Kidney (tissue), 14 donors: Measurements from ENCODE around the gene CDH6. TPM values are rescaled to one million over a fixed set of nuclear protein-coding genes. Genes with fewer than 3 reads are reported as not detected.

Experiments used
- DNase-seq, 5 donors: peaks; one replicate each; pipeline ENCODE4 v3.0.0-alpha.2; 2013 to 2020
- FAIRE-seq: peaks from 2 replicates; lab custom pipeline; 2012; peaks lifted over from hg19 to GRCh38; lab: Jason Lieb, UNC
- H3K27ac ChIP-seq, 2 donors: one replicate each; pipeline ENCODE4 v1.7.0; 2013; ENCODE audit warnings: low read depth in 2 of 2, low read length in 2 of 2, inconsistent platforms in 1 of 2
- H3K27me3 ChIP-seq: one replicate; pipeline ENCODE4 v1.7.1; 2013; ENCODE audit warnings: low read length, inconsistent platforms; ENCODE audit not compliant: control insufficient read depth, insufficient read depth
- H3K36me3 ChIP-seq, 3 donors: one replicate each; pipeline versions ENCODE4 v1.7.0 to v1.7.1; 2013; ENCODE audit warnings: low read length in 3 of 3, control low read depth in 1 of 3, inconsistent platforms in 1 of 3; ENCODE audit not compliant: insufficient read depth in 3 of 3, control insufficient read depth in 2 of 3
- H3K4me1 ChIP-seq, 3 donors: one replicate each; pipeline versions ENCODE4 v1.7.0 to v1.7.1; 2013; ENCODE audit warnings: low read length in 3 of 3, inconsistent platforms in 1 of 3, low read depth in 1 of 3; ENCODE audit not compliant: control insufficient read depth in 2 of 3, insufficient read depth in 2 of 3
- H3K4me3 ChIP-seq, 3 donors: one replicate each; pipeline versions ENCODE4 v1.7.0 to v1.8.1; 2013; ENCODE audit warnings: low read length in 3 of 3, control low read depth in 1 of 3, inconsistent platforms in 1 of 3
- H3K9ac ChIP-seq, 3 donors: one replicate each; pipeline versions ENCODE4 v1.7.0 to v1.7.1; 2013; ENCODE audit warnings: low read length in 3 of 3, control low read depth in 1 of 3, inconsistent platforms in 1 of 3
- H3K9me3 ChIP-seq, 3 donors: one replicate each; pipeline versions ENCODE4 v1.7.0 to v1.7.1; 2013; ENCODE audit warnings: low read length in 3 of 3, control low read depth in 1 of 3, inconsistent platforms in 1 of 3; ENCODE audit not compliant: control insufficient read depth in 2 of 3, insufficient read depth in 1 of 3
- CTCF ChIP-seq: IDR thresholded peaks from 3 replicates; pipeline ENCODE4 v1.5.1; 2012; ENCODE audit warnings: mild to moderate bottlenecking, moderate library complexity, borderline replicate concordance; ENCODE audit not compliant: insufficient read depth; ENCODE audit errors: extremely low read depth
- intact Hi-C: fragments of 100-400 bp; cut with DNase I; formaldehyde crosslinking; loops from one replicate; pipeline ENCODE4 v1.11.1; 2022
- polyA plus RNA-seq: library from polyadenylated mRNA; stranded (reverse); fragments of 350-450 nt; fragmentation: Illumina TruSeq; extraction: RNeasy Lipid Tissue Mini Kit (QIAGEN cat#74804); gene quantifications from one replicate; pipeline ENCODE4 v1.2.3, GENCODE V29; 2014; ENCODE audit warnings: low read depth, low replicate concordance; ENCODE audit not compliant: insufficient read depth
- total RNA-seq: library from RNA; stranded (reverse); fragmentation: NEBNext Ultra II Directional; extraction: Animal tissue kit (Norgen Biotek cat#: 25700); gene quantifications from one replicate; pipeline ENCODE4 v1.2.1, GENCODE V29; 2021
- donor health status: control.
- donor health status: control.
- donor health status: control.
- donor health status: control.
- donor health status: control.
- donor health status: DM: yes; HTN: yes; CAD: no.
- donor health status: Normal renal cell carcinoma (clear cell type).

CDH6 gene
- total and polyA plus RNA-seq, 2 donors from 2014 or later, result 21.8 to 196 TPM

GRCh38 chr5:31271567-31271966, 78.1 kb downstream of the CDH6 start:
- Histone ChIP-seq H3K9me3 (no peaks in the 10 kb centered on the region), H3K4me3 (no peak overlapping the region), H3K9ac (no peak overlapping the region), H3K27me3 (no peaks in the 10 kb centered on the region), H3K27ac (no peak overlapping the region), H3K36me3 (no peaks in the 10 kb centered on the region), H3K4me1 (no peaks in the 10 kb centered on the region)
- DNase-seq (no peak), FAIRE-seq (no peak)
- no peak for TF ChIP-seq CTCF
- intact Hi-C loops, result no loop called here

GRCh38 chr5:31273161-31273560, 79.7 kb downstream of the CDH6 start:
- no peaks in the 10 kb centered on the region for H3K27me3 ChIP-seq
- TF ChIP-seq CTCF, result no peak
- FAIRE-seq (no peak), DNase-seq (no peak)
- intact Hi-C loops, result no loop called here
- no peak overlapping the region for H3K27ac ChIP-seq
- no peak overlapping the region for H3K9ac ChIP-seq
- H3K9me3 ChIP-seq, result no peaks in the 10 kb centered on the region
- no peaks in the 10 kb centered on the region for H3K4me1 ChIP-seq
- H3K4me3 ChIP-seq, result no peak overlapping the region
- H3K36me3 ChIP-seq, result no peaks in the 10 kb centered on the region

DNA sequence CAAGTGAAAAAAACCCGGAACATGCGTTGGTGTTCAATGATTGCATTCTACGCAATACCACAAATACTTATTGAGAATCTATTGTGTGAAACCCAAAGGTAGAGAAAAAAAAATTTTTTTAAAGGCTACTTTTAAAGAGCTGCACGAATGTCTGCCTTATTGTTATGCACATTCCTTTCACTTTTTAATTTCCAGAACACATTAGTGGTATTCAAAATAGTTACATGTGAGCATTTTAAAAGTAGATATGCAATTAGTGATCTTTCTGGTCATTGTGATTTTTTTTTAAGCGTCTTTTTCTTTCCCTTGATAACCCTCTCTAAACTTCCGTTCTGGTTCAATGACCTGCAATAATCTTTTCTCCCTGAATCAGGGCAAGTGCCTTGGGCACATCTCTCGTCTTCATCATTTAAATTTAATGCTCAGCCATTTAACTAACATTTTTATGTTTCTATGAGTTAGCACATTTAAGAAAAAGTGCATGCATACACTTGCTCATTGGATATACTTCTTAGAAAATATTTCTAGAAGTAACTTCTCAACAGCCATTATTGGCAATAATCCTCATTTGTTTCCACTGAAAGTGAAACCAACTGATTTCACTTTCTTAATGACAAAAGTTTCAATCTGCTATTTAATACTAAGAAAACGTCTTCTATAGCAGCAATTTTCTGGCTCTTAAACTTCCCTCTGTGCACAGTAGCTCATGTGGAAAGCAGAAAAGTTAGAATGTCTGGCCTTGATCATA, 80.3 kb downstream of the CDH6 start:
- Histone ChIP-seq H3K36me3 (no peaks in the 10 kb centered on the region), H3K9ac (no peak overlapping the region), H3K27ac (no peak overlapping the region), H3K4me1 (no peaks in the 10 kb centered on the region), H3K9me3 (no peaks in the 10 kb centered on the region), H3K4me3 (peak overlapping the region in 2 of 3 donors; percentile 19 to 53), H3K27me3 (no peaks in the 10 kb centered on the region)
- no peak for DNase-seq
- no peak for TF ChIP-seq CTCF
- FAIRE-seq, result no peak
- intact Hi-C loops, result no loop called here
